OCI-LY3 (cell line): ENCODE measurements around the gene USPL1.

Experiments used
- H2AFZ ChIP-seq: fragments of 200-600, 300-600 bp; shearing (Covaris generic); 2 replicates; pipeline ENCODE4 v1.6.0; 2014; ENCODE audit warnings: antibody characterized with exemption, low read depth, low read length
- H3K27ac ChIP-seq: fragments of 200-600, 300-600 bp; sonication (generic); 2 replicates; pipeline ENCODE4 v1.5.1; 2014; ENCODE audit warnings: mild to moderate bottlenecking, low read length, moderate library complexity, mixed read lengths
- H3K27me3 ChIP-seq: fragments of 200-600, 300-600 bp; sonication (generic); 2 replicates; pipeline ENCODE4 v1.6.1; 2014; ENCODE audit warnings: low read depth, low read length, mixed read lengths
- H3K36me3 ChIP-seq: fragments of 200-600, 300-600 bp; sonication (generic); replicated peaks from 2 replicates; pipeline ENCODE3; 2014; ENCODE audit warnings: low read depth, low read length, mixed read lengths
- H3K4me1 ChIP-seq: fragments of 300-600, 200-600 bp; sonication (generic); 2 replicates; pipeline ENCODE4 v1.6.1; 2014; ENCODE audit warnings: low read length, mixed read lengths
- H3K4me2 ChIP-seq: fragments of 200-600, 300-600 bp; sonication (generic); 2 replicates; pipeline ENCODE4 v1.6.1; 2014; ENCODE audit warnings: low read length, mixed read lengths
- H3K4me3 ChIP-seq: fragments of 300-600, 200-600 bp; sonication (generic); 2 replicates; pipeline ENCODE4 v1.5.1; 2014; ENCODE audit warnings: antibody characterized with exemption, mild to moderate bottlenecking, low read length, moderate library complexity
- H3K79me2 ChIP-seq: fragments of 300-600, 200-600 bp; shearing (Covaris generic); 2 replicates; pipeline ENCODE4 v1.6.1; 2014; ENCODE audit warnings: mild to moderate bottlenecking, low read length, mixed read lengths
- H3K9ac ChIP-seq: fragments of 300-600, 200-600 bp; shearing (Covaris generic); 2 replicates; pipeline ENCODE4 v1.6.0; 2014; ENCODE audit warnings: mild to moderate bottlenecking, low read length, moderate library complexity
- H3K9me3 ChIP-seq: fragments of 200-600, 300-600 bp; shearing (Covaris generic); 2 replicates; pipeline ENCODE4 v1.6.1; 2014; ENCODE audit warnings: low read length, mixed read lengths; ENCODE audit not compliant: insufficient read depth
- H4K20me1 ChIP-seq: fragments of 200-600, 300-600 bp; sonication (generic); 2 replicates; pipeline ENCODE4 v1.6.1; 2016; ENCODE audit warnings: low read length, mixed read lengths; ENCODE audit not compliant: insufficient read depth
- EZH2phosphoT487 ChIP-seq: fragments of 200-600 bp; shearing (Covaris generic); IDR thresholded peaks from 2 replicates; pipeline ENCODE4 v1.6.1; 2018; ENCODE audit warnings: antibody characterized with exemption, mixed run types, low read depth
- TF ChIP-seq, protein P1 (sequence below): fragments of 200-600, 300-600 bp; sonication (generic); IDR thresholded peaks from 2 replicates; pipeline ENCODE4 v1.5.1; 2014; ENCODE audit warnings: antibody characterized with exemption, low read length, low read depth

USPL1 gene

DNA sequence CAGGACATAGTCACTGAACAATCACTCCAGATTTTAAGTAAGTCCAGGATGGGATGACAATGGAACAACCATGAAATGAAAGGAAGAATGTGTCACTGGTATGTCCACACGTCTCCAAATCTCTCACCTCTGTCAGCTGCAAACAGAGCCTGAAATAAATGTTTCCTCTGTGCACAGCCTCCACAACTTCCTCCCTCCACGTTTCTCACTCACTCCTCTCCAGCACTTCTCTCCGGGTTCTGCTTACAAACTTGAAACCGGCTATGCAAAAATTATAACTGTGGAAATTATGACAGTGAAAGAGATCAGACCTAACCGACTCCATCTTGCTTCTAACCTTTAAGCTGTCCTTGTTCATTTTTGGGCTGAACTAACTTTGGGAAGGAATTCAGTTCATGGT is 82.6 kb downstream of the USPL1 start:
- Histone ChIP-seq H3K27me3 (peaks cover 72% of the 10 kb centered on the region), H3K9ac (no peak overlapping the region), H3K36me3 (no peaks in the 10 kb centered on the region), H3K4me3 (no peak overlapping the region), H3K4me2 (0 out of 2 replicates have a peak overlapping the region, but pooled peaks have one; percentile 4), H3K79me2 (no peaks in the 10 kb centered on the region), H3K4me1 (peaks cover 16% of the 10 kb centered on the region), H3K9me3 (no peaks in the 10 kb centered on the region), H3K27ac (no peak overlapping the region), H4K20me1 (no peaks in the 10 kb centered on the region), H2AFZ (no peak overlapping the region; the same call in 1 of the 2 replicates)
- TF ChIP-seq, protein P1, sequence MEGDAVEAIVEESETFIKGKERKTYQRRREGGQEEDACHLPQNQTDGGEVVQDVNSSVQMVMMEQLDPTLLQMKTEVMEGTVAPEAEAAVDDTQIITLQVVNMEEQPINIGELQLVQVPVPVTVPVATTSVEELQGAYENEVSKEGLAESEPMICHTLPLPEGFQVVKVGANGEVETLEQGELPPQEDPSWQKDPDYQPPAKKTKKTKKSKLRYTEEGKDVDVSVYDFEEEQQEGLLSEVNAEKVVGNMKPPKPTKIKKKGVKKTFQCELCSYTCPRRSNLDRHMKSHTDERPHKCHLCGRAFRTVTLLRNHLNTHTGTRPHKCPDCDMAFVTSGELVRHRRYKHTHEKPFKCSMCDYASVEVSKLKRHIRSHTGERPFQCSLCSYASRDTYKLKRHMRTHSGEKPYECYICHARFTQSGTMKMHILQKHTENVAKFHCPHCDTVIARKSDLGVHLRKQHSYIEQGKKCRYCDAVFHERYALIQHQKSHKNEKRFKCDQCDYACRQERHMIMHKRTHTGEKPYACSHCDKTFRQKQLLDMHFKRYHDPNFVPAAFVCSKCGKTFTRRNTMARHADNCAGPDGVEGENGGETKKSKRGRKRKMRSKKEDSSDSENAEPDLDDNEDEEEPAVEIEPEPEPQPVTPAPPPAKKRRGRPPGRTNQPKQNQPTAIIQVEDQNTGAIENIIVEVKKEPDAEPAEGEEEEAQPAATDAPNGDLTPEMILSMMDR: no peak
- TF ChIP-seq EZH2phosphoT487: no peak

DNA sequence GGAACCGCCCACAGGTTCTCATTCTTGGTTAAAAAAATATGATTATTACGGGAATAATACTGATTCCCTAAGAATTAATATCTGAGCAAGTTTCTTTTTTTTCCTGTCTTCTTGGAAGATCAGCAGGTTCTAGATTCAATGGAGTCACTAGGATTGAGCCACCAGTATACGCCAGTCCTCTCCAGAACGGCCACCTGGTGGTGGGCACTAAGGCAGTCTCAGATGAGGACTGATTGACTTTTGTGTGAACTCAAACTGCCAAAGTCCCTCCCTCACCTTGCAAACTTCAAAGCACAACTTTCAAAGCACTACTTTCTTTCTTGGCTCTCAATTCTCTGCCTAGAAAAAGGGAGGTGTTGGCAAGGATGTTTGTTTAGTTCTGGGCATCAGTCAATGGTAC is 84.3 kb downstream of the USPL1 start:
- Histone ChIP-seq H3K79me2 (no peaks in the 10 kb centered on the region), H3K36me3 (no peaks in the 10 kb centered on the region), H3K4me2 (no peak overlapping the region), H4K20me1 (no peaks in the 10 kb centered on the region), H3K9ac (no peak overlapping the region), H2AFZ (no peak overlapping the region), H3K4me1 (peaks cover 8% of the 10 kb centered on the region), H3K27ac (no peak overlapping the region), H3K4me3 (no peak overlapping the region), H3K27me3 (peaks cover 61% of the 10 kb centered on the region), H3K9me3 (no peaks in the 10 kb centered on the region)
- TF ChIP-seq, protein P1: no peak
- no peak for TF ChIP-seq EZH2phosphoT487

DNA sequence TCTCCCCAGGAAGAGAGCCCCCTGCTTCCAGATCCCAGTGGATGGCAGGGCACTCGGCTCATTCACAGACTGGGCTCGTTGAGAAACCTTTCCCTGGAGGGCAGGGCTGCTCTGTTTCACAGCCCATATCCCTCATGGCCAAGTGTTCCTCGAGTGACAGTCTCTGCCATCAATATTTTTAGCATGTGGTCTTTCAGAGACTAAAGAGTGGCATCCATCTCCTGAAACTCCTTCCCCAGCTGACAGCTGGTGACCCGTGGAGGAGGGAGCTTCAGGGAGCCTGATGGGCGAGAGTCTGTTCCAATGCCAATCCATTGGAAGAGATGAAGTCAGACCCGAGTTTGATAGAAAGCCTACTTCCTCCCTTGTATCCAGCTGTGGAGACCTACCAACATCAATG is 86.9 kb downstream of the USPL1 start:
- Histone ChIP-seq H2AFZ (no peak overlapping the region), H3K9me3 (no peaks in the 10 kb centered on the region), H3K79me2 (no peaks in the 10 kb centered on the region), H3K27me3 (peaks cover 50% of the 10 kb centered on the region), H3K36me3 (no peaks in the 10 kb centered on the region), H4K20me1 (no peaks in the 10 kb centered on the region), H3K9ac (no peak overlapping the region), H3K4me3 (no peak overlapping the region), H3K4me2 (no peak overlapping the region), H3K4me1 (peaks cover 8% of the 10 kb centered on the region), H3K27ac (no peak overlapping the region)
- no peak for TF ChIP-seq EZH2phosphoT487
- TF ChIP-seq, protein P1: no peak

DNA sequence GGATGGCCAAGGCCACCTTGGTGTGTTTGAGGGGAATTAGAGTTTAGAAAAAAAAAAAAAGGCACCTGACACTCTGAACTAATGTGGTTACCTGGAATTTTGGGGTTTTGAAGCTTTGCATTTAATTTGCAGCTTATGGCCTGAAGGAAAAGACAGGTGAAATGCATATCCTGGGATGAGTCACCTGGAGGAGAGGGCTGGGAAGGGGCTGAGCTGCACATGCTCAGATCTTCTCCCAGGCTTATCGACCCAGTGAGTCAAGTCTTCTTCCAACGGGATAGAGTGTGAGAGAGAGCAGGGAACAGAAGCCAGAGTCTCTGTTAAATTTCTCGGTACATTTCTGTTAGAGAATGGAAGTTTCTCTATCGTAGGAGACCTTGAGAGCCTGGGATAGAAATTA is 88.0 kb downstream of the USPL1 start:
- Histone ChIP-seq H3K4me2 (no peak overlapping the region), H3K36me3 (no peaks in the 10 kb centered on the region), H3K79me2 (no peaks in the 10 kb centered on the region), H3K27me3 (peaks cover 51% of the 10 kb centered on the region), H3K4me1 (peaks cover 2% of the 10 kb centered on the region), H3K9me3 (no peaks in the 10 kb centered on the region), H2AFZ (no peak overlapping the region), H4K20me1 (no peaks in the 10 kb centered on the region), H3K4me3 (no peak overlapping the region), H3K27ac (no peak overlapping the region), H3K9ac (no peak overlapping the region)
- TF ChIP-seq, protein P1: no peak
- no peak for TF ChIP-seq EZH2phosphoT487
